Adrenal gland (tissue), 5 donors: ENCODE results near the gene YIF1B.

Source experiments
- POLR2A ChIP-seq, 2 donors: fragments of 450-650 bp; IDR thresholded peaks; one replicate each; pipeline ENCODE4 v1.6.1; 2017; ENCODE audit warnings: antibody characterized with exemption in 2 of 2, mild to moderate bottlenecking in 2 of 2, moderate library complexity in 1 of 2
- TF ChIP-seq, protein P1 (sequence below), 6 experiments: fragments of 450-650 bp in 4 of 6; fragments of 200-600 bp in 2 of 6; sonication (generic) in 1 of 6; IDR thresholded peaks; 1 replicate in 5 of 6; 2 replicates in 1 of 6; pipeline versions ENCODE4 v1.5.1 to v1.8.0; 2016 to 2021; ENCODE audit warnings: antibody characterized with exemption in 6 of 6, mild to moderate bottlenecking in 2 of 6, moderate library complexity in 1 of 6
- donor health status: DM: no; HTN: no; CAD: no.

DNA sequence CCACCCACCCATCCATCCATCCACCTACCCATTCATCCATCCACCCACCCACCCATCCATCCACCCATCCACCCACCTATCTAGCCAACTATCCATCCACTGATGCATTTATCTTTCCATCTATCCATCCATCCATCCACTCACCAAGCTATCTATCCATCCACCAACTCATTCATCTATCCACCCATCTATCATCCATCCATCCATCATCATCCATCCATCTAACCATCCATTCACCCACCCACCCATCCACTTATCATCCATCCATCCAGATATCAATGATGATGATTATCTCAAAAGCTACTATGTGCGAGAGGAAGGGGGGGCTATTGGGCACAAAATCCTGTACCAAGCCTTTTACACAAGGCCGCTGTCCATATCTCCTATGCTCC lies 5.5 kb downstream of the YIF1B start:
- TF ChIP-seq, protein P1, sequence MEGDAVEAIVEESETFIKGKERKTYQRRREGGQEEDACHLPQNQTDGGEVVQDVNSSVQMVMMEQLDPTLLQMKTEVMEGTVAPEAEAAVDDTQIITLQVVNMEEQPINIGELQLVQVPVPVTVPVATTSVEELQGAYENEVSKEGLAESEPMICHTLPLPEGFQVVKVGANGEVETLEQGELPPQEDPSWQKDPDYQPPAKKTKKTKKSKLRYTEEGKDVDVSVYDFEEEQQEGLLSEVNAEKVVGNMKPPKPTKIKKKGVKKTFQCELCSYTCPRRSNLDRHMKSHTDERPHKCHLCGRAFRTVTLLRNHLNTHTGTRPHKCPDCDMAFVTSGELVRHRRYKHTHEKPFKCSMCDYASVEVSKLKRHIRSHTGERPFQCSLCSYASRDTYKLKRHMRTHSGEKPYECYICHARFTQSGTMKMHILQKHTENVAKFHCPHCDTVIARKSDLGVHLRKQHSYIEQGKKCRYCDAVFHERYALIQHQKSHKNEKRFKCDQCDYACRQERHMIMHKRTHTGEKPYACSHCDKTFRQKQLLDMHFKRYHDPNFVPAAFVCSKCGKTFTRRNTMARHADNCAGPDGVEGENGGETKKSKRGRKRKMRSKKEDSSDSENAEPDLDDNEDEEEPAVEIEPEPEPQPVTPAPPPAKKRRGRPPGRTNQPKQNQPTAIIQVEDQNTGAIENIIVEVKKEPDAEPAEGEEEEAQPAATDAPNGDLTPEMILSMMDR (IDR thresholded peaks at IDR 0.05): no peak
- TF ChIP-seq POLR2A (IDR thresholded peaks at IDR 0.05): no peak
